Left ventricle myocardium inferior (tissue), 1 donor: ENCODE measurements around the gene SNX13. TPM values are rescaled to one million over a fixed set of nuclear protein-coding genes. Genes with fewer than 3 reads are reported as not detected.

Experiments used
- DNase-seq: peaks from one replicate; pipeline ENCODE4 v3.0.0-alpha.2; 2020
- H3K27ac ChIP-seq: fragments of 200-600 bp; replicated peaks from 2 replicates; pipeline ENCODE4 v1.8.0; 2021
- H3K27me3 ChIP-seq: fragments of 200-600 bp; 2 replicates; pipeline ENCODE4 v1.8.0; 2021; ENCODE audit warnings: low read depth
- H3K36me3 ChIP-seq: fragments of 200-600 bp; 2 replicates; pipeline ENCODE4 v1.8.0; 2021
- H3K4me1 ChIP-seq: fragments of 200-600 bp; 2 replicates; pipeline ENCODE4 v1.8.0; 2021
- H3K4me3 ChIP-seq: fragments of 200-600 bp; 2 replicates; pipeline ENCODE4 v1.8.0; 2021; ENCODE audit warnings: mild to moderate bottlenecking, moderate library complexity
- H3K9me3 ChIP-seq: fragments of 200-600 bp; replicated peaks from 2 replicates; pipeline ENCODE4 v1.8.0; 2021
- CTCF ChIP-seq: fragments of 200-600 bp; IDR thresholded peaks from 2 replicates; pipeline ENCODE4 v1.8.0; 2021; ENCODE audit warnings: antibody characterized with exemption, mild to moderate bottlenecking, borderline replicate concordance
- intact Hi-C: fragments of 100-400 bp; cut with micrococcal nuclease; formaldehyde crosslinking; loops from one replicate; pipeline ENCODE4 v1.11.0; 2022
- total RNA-seq: library from RNA; stranded (reverse); fragmentation: NEBNext Ultra II Directional; extraction: Animal tissue kit (Norgen Biotek cat#: 25700); gene quantifications from one replicate; pipeline ENCODE4 v1.2.1, GENCODE V29; 2021
- donor health status: DM: no; HTN: yes; CAD: no; lungs with severe emphysema.

Gene SNX13
- total RNA-seq, 1 donor from 2014 or later = 42.2 TPM

- no peak for TF ChIP-seq CTCF
- Histone ChIP-seq H3K4me1 (no peaks in the 10 kb centered on the region), H3K9me3 (no peaks in the 10 kb centered on the region), H3K36me3 (peaks cover 51% of the 10 kb centered on the region), H3K27me3 (no peaks in the 10 kb centered on the region), H3K4me3 (no peak overlapping the region), H3K27ac (no peak overlapping the region)
- intact Hi-C loops = no loop called here
- no peak for DNase-seq
These were observed 57.6 kb downstream of the SNX13 start for GRCh38 chr7:17882685-17883084.

- no peak overlapping the region for H3K27ac ChIP-seq
- H3K4me1 ChIP-seq = no peaks in the 10 kb centered on the region
- H3K36me3 ChIP-seq = peaks cover 34% of the 10 kb centered on the region
- no peak for DNase-seq
- H3K4me3 ChIP-seq = no peak overlapping the region
- intact Hi-C loops = no loop called here
- no peaks in the 10 kb centered on the region for H3K9me3 ChIP-seq
- H3K27me3 ChIP-seq = no peaks in the 10 kb centered on the region
- TF ChIP-seq CTCF = no peak
These were observed 61.1 kb downstream of the SNX13 start for GRCh38 chr7:17879075-17879661.

GRCh38 chr7:17878627-17879026 is 61.7 kb downstream of the SNX13 start:
- intact Hi-C loops = no loop called here

GRCh38 chr7:17871815-17872533 is 68.3 kb downstream of the SNX13 start:
- Histone ChIP-seq H3K27ac (no peak overlapping the region), H3K36me3 (peaks cover 69% of the 10 kb centered on the region), H3K4me1 (no peaks in the 10 kb centered on the region), H3K27me3 (no peaks in the 10 kb centered on the region), H3K9me3 (no peaks in the 10 kb centered on the region), H3K4me3 (no peak overlapping the region)
- no peak for DNase-seq
- no peak for TF ChIP-seq CTCF
- intact Hi-C loops = no loop called here

More at GRCh38 chr7:17878627-17879026, 61.7 kb downstream of the SNX13 start:
- H3K27me3 ChIP-seq = no peaks in the 10 kb centered on the region
- H3K4me3 ChIP-seq = no peak overlapping the region
- H3K36me3 ChIP-seq = peaks cover 34% of the 10 kb centered on the region
- no peaks in the 10 kb centered on the region for H3K9me3 ChIP-seq
- H3K4me1 ChIP-seq = no peaks in the 10 kb centered on the region
- H3K27ac ChIP-seq = no peak overlapping the region
- DNase-seq = no peak
- no peak for TF ChIP-seq CTCF

GRCh38 chr7:17870406-17870805 is 69.9 kb downstream of the SNX13 start:
- Histone ChIP-seq H3K4me1 (no peaks in the 10 kb centered on the region), H3K27ac (no peak overlapping the region), H3K36me3 (peaks cover 85% of the 10 kb centered on the region), H3K4me3 (no peak overlapping the region), H3K27me3 (no peaks in the 10 kb centered on the region), H3K9me3 (peaks cover 15% of the 10 kb centered on the region)
- no peak for TF ChIP-seq CTCF
- intact Hi-C loops = no loop called here
- DNase-seq = no peak
